H1 (cell line): ENCODE data around the gene DEFB113. TPM values are rescaled to one million over a fixed set of nuclear protein-coding genes. Genes with fewer than 3 reads are reported as not detected.

Source experiments
- CTCF ChIA-PET: fragments of 300-600 bp; sonication (Branson Sonifier 250); formaldehyde crosslinking; loops from one replicate; lab custom pipeline; 2021; ENCODE audit not compliant: partially characterized antibody; lab: Charles Lee
- POLR2A ChIA-PET: fragments of 300-600 bp; sonication (Branson Sonifier 250); formaldehyde crosslinking; loops from one replicate; lab custom pipeline; 2021; ENCODE audit warnings: inconsistent platforms; ENCODE audit not compliant: partially characterized antibody; lab: Charles Lee
- DNase-seq, 2 experiments: peaks; one replicate each; pipeline versions ENCODE4 v3.0.0 to v3.0.0-alpha.2; 2010 to 2022; ENCODE audit warnings: low spot score in 2 of 2, low read depth in 1 of 2, mixed read lengths in 1 of 2
- FAIRE-seq: peaks from 2 replicates; lab custom pipeline; 2011; peaks lifted over from hg19 to GRCh38; lab: Jason Lieb, UNC
- H2AFZ ChIP-seq: 2 replicates; pipeline ENCODE4 v1.8.1; 2012; ENCODE audit warnings: low read length, inconsistent platforms
- H2AK5ac ChIP-seq: 2 replicates; pipeline ENCODE4 v1.6.1; 2013; ENCODE audit warnings: low read depth, low read length
- H2BK120ac ChIP-seq: replicated peaks from 2 replicates; pipeline ENCODE3; 2013; ENCODE audit warnings: low read depth, low read length, inconsistent platforms
- H2BK12ac ChIP-seq: 2 replicates; pipeline ENCODE4 v1.6.1; 2013; ENCODE audit warnings: low read depth, low read length
- H2BK15ac ChIP-seq: 2 replicates; pipeline ENCODE4 v1.6.1; 2013; ENCODE audit warnings: low read length
- H2BK20ac ChIP-seq: 2 replicates; pipeline ENCODE4 v1.6.1; 2013; ENCODE audit warnings: low read length
- H2BK5ac ChIP-seq: 2 replicates; pipeline ENCODE4 v1.6.1; 2013; ENCODE audit warnings: low read depth, low read length
- H3K14ac ChIP-seq: 2 replicates; pipeline ENCODE4 v1.6.1; 2013; ENCODE audit warnings: inconsistent platforms; ENCODE audit not compliant: insufficient read length
- H3K18ac ChIP-seq: 2 replicates; pipeline ENCODE4 v1.6.1; 2013; ENCODE audit warnings: low read length; ENCODE audit errors: extremely low read depth
- H3K23ac ChIP-seq: 2 replicates; pipeline ENCODE4 v1.6.1; 2013; ENCODE audit warnings: inconsistent platforms; ENCODE audit not compliant: insufficient read length
- H3K23me2 ChIP-seq: 2 replicates; pipeline ENCODE4 v1.6.1; 2013; ENCODE audit warnings: low read depth, low read length
- H3K27ac ChIP-seq: 2 replicates; pipeline ENCODE4 v1.6.1; 2011; ENCODE audit warnings: low read depth, low read length, inconsistent platforms
- H3K27me3 ChIP-seq, 4 experiments: replicated peaks in 1 of 4; 1 replicate in 1 of 4; 2 replicates in 3 of 4; pipeline versions ENCODE4 v1.6.1 to v1.8.1; 2011 to 2013; ENCODE audit warnings: low read length in 3 of 4, mild to moderate bottlenecking in 3 of 4, inconsistent platforms in 2 of 4, mixed read lengths in 2 of 4, moderate library complexity in 1 of 4; ENCODE audit not compliant: control insufficient read depth in 3 of 4, insufficient read depth in 3 of 4; ENCODE audit errors: extremely low read depth in 1 of 4
- H3K36me3 ChIP-seq, 4 experiments: 2 replicates each; pipeline versions ENCODE4 v1.6.1 to v1.8.1; 2011 to 2013; ENCODE audit warnings: mild to moderate bottlenecking in 4 of 4, low read length in 3 of 4, moderate library complexity in 2 of 4, control low read depth in 1 of 4, inconsistent platforms in 1 of 4; ENCODE audit not compliant: insufficient read depth in 4 of 4, control insufficient read depth in 2 of 4
- H3K4ac ChIP-seq: replicated peaks from 2 replicates; pipeline ENCODE3; 2013; ENCODE audit warnings: low read length, low read depth, mixed read lengths, inconsistent platforms; ENCODE audit not compliant: insufficient read length
- H3K4me1 ChIP-seq, 4 experiments: replicated peaks in 1 of 4; 1 replicate in 1 of 4; 2 replicates in 3 of 4; pipeline versions ENCODE4 v1.6.1 to v1.8.1; 2011 to 2013; ENCODE audit warnings: low read length in 3 of 4, inconsistent platforms in 2 of 4, mixed read lengths in 1 of 4; ENCODE audit not compliant: insufficient read depth in 4 of 4, control insufficient read depth in 3 of 4
- H3K4me2 ChIP-seq, 2 experiments: 2 replicates each; pipeline versions ENCODE4 v1.6.1 to v1.8.1; 2011 to 2013; ENCODE audit warnings: low read depth in 2 of 2, low read length in 2 of 2, control low read depth in 1 of 2, inconsistent platforms in 1 of 2, mild to moderate bottlenecking in 1 of 2; ENCODE audit not compliant: insufficient read depth in 1 of 2
- H3K4me3 ChIP-seq, 4 experiments: fragments of 200-600, 300-600 bp in 1 of 4; sonication (generic), shearing (Covaris generic), sonication (Bioruptor Twin) in 1 of 4; 2 replicates each; pipeline versions ENCODE4 v1.5.1 to v1.8.1; 2011 to 2016; ENCODE audit warnings: low read length in 4 of 4, low read depth in 3 of 4, control low read depth in 2 of 4, inconsistent platforms in 2 of 4, mild to moderate bottlenecking in 2 of 4, mixed read lengths in 1 of 4, moderate library complexity in 1 of 4; ENCODE audit not compliant: insufficient read depth in 2 of 4; ENCODE audit errors: extremely low read depth in 1 of 4
- H3K56ac ChIP-seq: replicated peaks from 2 replicates; pipeline ENCODE3; 2013; ENCODE audit warnings: low read depth, mild to moderate bottlenecking, mixed read lengths, low read length, inconsistent platforms; ENCODE audit not compliant: insufficient read length
- H3K79me1 ChIP-seq: 2 replicates; pipeline ENCODE4 v1.6.1; 2013; ENCODE audit warnings: low read depth, low read length, control low read depth
- H3K79me2 ChIP-seq, 2 experiments: 2 replicates each; pipeline versions ENCODE4 v1.6.1 to v1.8.1; 2012 to 2013; ENCODE audit warnings: low read length in 2 of 2, mild to moderate bottlenecking in 2 of 2, inconsistent platforms in 1 of 2; ENCODE audit not compliant: insufficient read depth in 2 of 2, control insufficient read depth in 1 of 2
- H3K9ac ChIP-seq, 4 experiments: replicated peaks in 1 of 4; 1 replicate in 1 of 4; 2 replicates in 3 of 4; pipeline versions ENCODE4 v1.6.1 to v1.8.1; 2011 to 2013; ENCODE audit warnings: low read depth in 3 of 4, low read length in 3 of 4, control low read depth in 2 of 4, mild to moderate bottlenecking in 2 of 4, moderate library complexity in 2 of 4, inconsistent platforms in 1 of 4; ENCODE audit errors: extremely low read depth in 1 of 4
- H3K9me3 ChIP-seq, 2 experiments: 2 replicates each; pipeline versions ENCODE4 v1.6.1 to v1.8.1; 2012 to 2013; ENCODE audit warnings: mild to moderate bottlenecking in 2 of 2, moderate library complexity in 2 of 2, control low read depth in 1 of 2, inconsistent platforms in 1 of 2, low read depth in 1 of 2, low read length in 1 of 2, mixed read lengths in 1 of 2; ENCODE audit not compliant: insufficient read depth in 2 of 2
- H4K20me1 ChIP-seq, 2 experiments: replicated peaks in 1 of 2; 2 replicates each; pipeline versions ENCODE3 to v1.8.1; 2011 to 2013; ENCODE audit warnings: inconsistent platforms in 2 of 2, low read length in 2 of 2, mild to moderate bottlenecking in 1 of 2; ENCODE audit not compliant: insufficient read depth in 2 of 2, control insufficient read depth in 1 of 2
- H4K5ac ChIP-seq: 2 replicates; pipeline ENCODE4 v1.6.1; 2013; ENCODE audit warnings: low read length, low read depth, mixed read lengths, inconsistent platforms; ENCODE audit not compliant: insufficient read length
- H4K8ac ChIP-seq: 2 replicates; pipeline ENCODE4 v1.8.0; 2013; ENCODE audit warnings: mild to moderate bottlenecking, moderate library complexity, low read length, inconsistent platforms; ENCODE audit not compliant: insufficient read depth; ENCODE audit errors: extremely low read depth
- H4K91ac ChIP-seq: replicated peaks from 2 replicates; pipeline ENCODE3; 2013; ENCODE audit warnings: low read length, mixed read lengths, inconsistent platforms; ENCODE audit not compliant: insufficient read length
- CBX8 ChIP-seq: fragments of 300-800, 300-1000 bp; sonication (generic); IDR thresholded peaks from 2 replicates; pipeline ENCODE4 v1.7.1; 2016; ENCODE audit warnings: low read depth, low read length, borderline replicate concordance
- CTCF ChIP-seq, 3 experiments: IDR thresholded peaks; 1 replicate in 2 of 3; 2 replicates in 1 of 3; pipeline versions ENCODE4 v1.5.1 to v1.6.1; 2011; ENCODE audit warnings: low read length in 3 of 3, mild to moderate bottlenecking in 3 of 3, inconsistent platforms in 2 of 3, low read depth in 1 of 3, moderate library complexity in 1 of 3; ENCODE audit not compliant: insufficient read depth in 1 of 3; ENCODE audit errors: control extremely low read depth in 1 of 3
- HDAC6 ChIP-seq: IDR thresholded peaks from one replicate; pipeline ENCODE4 v1.7.1; 2012; ENCODE audit warnings: low read depth, mild to moderate bottlenecking, inconsistent platforms, low read length, moderate library complexity
- KDM4A ChIP-seq: IDR thresholded peaks from one replicate; pipeline ENCODE4 v1.7.1; 2012; ENCODE audit warnings: low read depth, mild to moderate bottlenecking, moderate library complexity, low read length, inconsistent platforms; ENCODE audit not compliant: severe bottlenecking
- RFX5 ChIP-seq: IDR thresholded peaks from 2 replicates; pipeline ENCODE4 v1.6.1; 2011; ENCODE audit warnings: low read depth, low read length, improper control_type of control experiment, borderline replicate concordance
- SRF ChIP-seq: IDR thresholded peaks from 2 replicates; pipeline ENCODE4 v1.6.1; 2011; ENCODE audit warnings: mild to moderate bottlenecking, low read depth, low read length, moderate library complexity
- SUZ12 ChIP-seq: fragments of 200-600 bp; sonication (generic); IDR thresholded peaks from 2 replicates; pipeline ENCODE4 v1.6.1; 2012; ENCODE audit warnings: mild to moderate bottlenecking, inconsistent platforms, low read length, moderate library complexity, mixed read lengths
- YY1 ChIP-seq: IDR thresholded peaks from 2 replicates; pipeline ENCODE4 v1.6.1; 2011; ENCODE audit warnings: low read depth, mild to moderate bottlenecking, low read length
- WGBS, 2 experiments: shearing (Covaris generic) in 1 of 2; methylation state at CpG; one replicate each; pipeline versions ENCODE4 v1.1.6 to v1.1.7; 2013 to 2015; ENCODE audit warnings: low lambda C conversion rate in 2 of 2, mixed read lengths in 2 of 2, inconsistent platforms in 1 of 2, low coverage in 1 of 2, missing lambda C conversion rate in 1 of 2; ENCODE audit not compliant: insufficient replicate concordance in 2 of 2, insufficient coverage in 1 of 2, insufficient read length in 1 of 2; ENCODE audit errors: extremely low coverage in 1 of 2, missing lambda C conversion rate in 1 of 2; 5-methylcytosine and 5-hydroxymethylcytosine counted together
- polyA plus RNA-seq, 7 experiments: library from polyadenylated mRNA; depleted of rRNA in 3 of 7; stranded (reverse) in 5 of 7; unstranded in 2 of 7; fragments of >200 nt in 5 of 7; fragments of 200-250 nt in 2 of 7; gene quantifications; 1 replicate in 5 of 7; 2 replicates in 1 of 7; 4 replicates in 1 of 7; pipeline versions ENCODE4 v1.2.1 to v1.2.3, GENCODE V29; 2011 to 2013; ENCODE audit warnings: missing spikeins in 2 of 7, mixed read lengths in 2 of 7
- total RNA-seq: library from RNA; stranded (reverse); fragmentation: NEBNext Ultra II Directional; extraction: Animal tissue kit (Norgen Biotek cat#: 25700); gene quantifications from 2 replicates; pipeline ENCODE4 v1.2.1, GENCODE V29; 2021

The DEFB113 gene
- total and polyA plus RNA-seq, 2 of the 8 experiments (the other 6 are each of a cell fraction or from before 2014, with no cell fraction given), result not detected

- Histone ChIP-seq H3K4me2 (no peak overlapping the region), H4K8ac (no peak overlapping the region), H3K36me3 (no peaks in the 10 kb centered on the region), H3K18ac (no peak overlapping the region), H4K91ac (no peak overlapping the region), H2BK15ac (no peak overlapping the region), H3K14ac (no peak overlapping the region), H3K9me3 (no peaks in the 10 kb centered on the region), H2BK12ac (no peak overlapping the region), H3K56ac (no peak overlapping the region), H3K4me3 (no peak overlapping the region), H3K79me1 (no peaks in the 10 kb centered on the region), H3K27me3 (no peaks in the 10 kb centered on the region), H3K23ac (no peak overlapping the region), H3K23me2 (no peaks in the 10 kb centered on the region), H3K9ac (no peak overlapping the region), H2AFZ (no peak overlapping the region), H2AK5ac (no peak overlapping the region), H4K5ac (no peak overlapping the region), H3K79me2 (no peaks in the 10 kb centered on the region), H3K27ac (no peak overlapping the region), H2BK5ac (no peak overlapping the region), H2BK120ac (no peak overlapping the region), H3K4me1 (no peaks in the 10 kb centered on the region), H2BK20ac (no peak overlapping the region), H4K20me1 (no peaks in the 10 kb centered on the region), H3K4ac (no peak overlapping the region)
- 97% methylated on average over 2 of the region's 2 CpGs; no CpG with 5 or more reads in 1 of the 2 experiments for WGBS, 2 experiments
- no peak for DNase-seq
- ChIA-PET CTCF (no interaction called here), POLR2A (no interaction called here)
- TF ChIP-seq HDAC6 (no peak), KDM4A (no peak), CBX8 (no peak), YY1 (no peak), SUZ12 (no peak), SRF (peak; percentile 93), CTCF (IDR thresholded peaks at IDR 0.05; ENCODE audit: control extremely low read depth in 1 of 3, insufficient read depth in 1 of 3, low read depth in 1 of 3, low read length in 3 of 3) (no peak), RFX5 (no peak)
- FAIRE-seq, result no peak
Measured at GRCh38 chr6:49987749-49988148, 18.3 kb upstream of the DEFB113 start.
